ENCODE data around the gene ZNF268.

DNA sequence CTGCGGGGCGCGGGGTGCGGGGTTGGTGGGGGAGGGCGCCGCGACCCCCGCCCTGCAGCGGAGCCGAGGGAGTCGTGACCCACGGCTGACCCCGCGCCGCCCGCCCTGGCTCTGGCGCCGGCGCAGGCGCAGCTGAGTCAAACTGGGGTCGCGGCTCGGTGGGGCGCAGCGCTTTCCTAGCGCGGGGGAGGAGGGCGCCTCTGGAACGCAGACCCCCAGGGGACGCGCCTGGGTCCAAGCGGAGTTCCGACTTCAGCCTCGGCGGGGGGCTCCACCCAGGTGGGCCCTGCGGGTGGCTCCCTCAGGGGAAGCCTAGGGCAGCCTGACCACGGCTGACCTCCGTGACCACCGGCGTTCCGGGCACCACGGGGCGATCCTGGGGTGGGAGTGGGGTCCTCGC lies 54.8 kb downstream of the ZNF268 start:
- TF ChIP-seq POLR2AphosphoS5 (IDR thresholded peaks at IDR 0.05; ENCODE audit: low read depth, low read length) (no peak), POLR2A (IDR thresholded peaks at IDR 0.05; ENCODE audit: low read depth, low read length) (no peak), TAF1 (IDR thresholded peaks at IDR 0.05; ENCODE audit: low read depth, low read length) (no peak), POU2F2 (IDR thresholded peaks at IDR 0.05; ENCODE audit: low read depth, low read length) (no peak)

Data from GM12891 (cell line).